HL-60 (cell line): ENCODE data around the gene RIMKLA.

ENCODE experiments used
- DNase-seq, 2 experiments: peaks; one replicate each; pipeline ENCODE4 v3.0.0-alpha.2; 2010 to 2020; ENCODE audit warnings: low read depth in 1 of 2, low spot score in 1 of 2
- H3K27ac ChIP-seq: fragments of 250-450 bp; sonication (Bioruptor Pico); replicated peaks from 2 replicates; pipeline ENCODE4 v1.5.1; 2020; ENCODE audit warnings: mild to moderate bottlenecking, moderate library complexity
- H3K27me3 ChIP-seq: fragments of 250-450 bp; sonication (Bioruptor Pico); 2 replicates; pipeline ENCODE4 v1.5.1; 2021; ENCODE audit warnings: mild to moderate bottlenecking, moderate library complexity; ENCODE audit not compliant: insufficient read depth, poor library complexity, severe bottlenecking
- H3K4me3 ChIP-seq: replicated peaks from 2 replicates; pipeline ENCODE4 v1.5.1; 2011; ENCODE audit warnings: mild to moderate bottlenecking, control low read depth, low read length; ENCODE audit not compliant: insufficient read depth
- GABPA ChIP-seq: IDR thresholded peaks from 2 replicates; pipeline ENCODE4 v1.6.1; 2012; ENCODE audit warnings: low read depth
- POLR2AphosphoS5 ChIP-seq: IDR thresholded peaks from 2 replicates; pipeline ENCODE4 v1.6.1; 2012; ENCODE audit warnings: low read depth
- SPI1 ChIP-seq: IDR thresholded peaks from 2 replicates; pipeline ENCODE4 v1.6.1; 2012; ENCODE audit warnings: low read depth, mild to moderate bottlenecking, borderline replicate concordance
- TF ChIP-seq, protein P1 (sequence below): IDR thresholded peaks from one replicate; pipeline ENCODE4 v1.5.1; 2011; ENCODE audit warnings: low read length, control low read depth, inconsistent platforms; ENCODE audit not compliant: insufficient read depth
- TF ChIP-seq, protein P2 (sequence below): IDR thresholded peaks from 2 replicates; pipeline ENCODE4 v1.6.1; 2012; ENCODE audit warnings: low read depth; ENCODE audit not compliant: insufficient replicate concordance

RIMKLA gene

DNA sequence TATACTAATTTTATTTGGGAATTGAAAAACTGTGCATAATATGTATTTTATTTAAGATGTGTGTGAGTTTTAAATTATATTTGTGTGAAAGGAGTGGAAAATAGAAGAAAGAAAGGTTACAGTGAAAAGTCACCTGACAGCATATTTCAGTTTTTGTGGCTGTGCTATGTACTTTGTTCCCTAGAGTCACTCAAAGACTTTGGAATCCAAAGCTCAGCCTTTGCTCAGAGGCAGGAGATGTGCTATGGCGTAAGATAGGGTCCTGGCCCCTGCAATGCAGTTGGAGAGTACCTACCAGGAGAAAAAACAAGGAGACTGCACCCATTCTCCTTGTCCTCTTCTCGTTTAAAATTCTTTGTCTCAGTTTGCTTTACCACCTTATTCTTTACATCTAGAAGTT lies 85.4 kb downstream of the RIMKLA start:
- TF ChIP-seq, protein P1, sequence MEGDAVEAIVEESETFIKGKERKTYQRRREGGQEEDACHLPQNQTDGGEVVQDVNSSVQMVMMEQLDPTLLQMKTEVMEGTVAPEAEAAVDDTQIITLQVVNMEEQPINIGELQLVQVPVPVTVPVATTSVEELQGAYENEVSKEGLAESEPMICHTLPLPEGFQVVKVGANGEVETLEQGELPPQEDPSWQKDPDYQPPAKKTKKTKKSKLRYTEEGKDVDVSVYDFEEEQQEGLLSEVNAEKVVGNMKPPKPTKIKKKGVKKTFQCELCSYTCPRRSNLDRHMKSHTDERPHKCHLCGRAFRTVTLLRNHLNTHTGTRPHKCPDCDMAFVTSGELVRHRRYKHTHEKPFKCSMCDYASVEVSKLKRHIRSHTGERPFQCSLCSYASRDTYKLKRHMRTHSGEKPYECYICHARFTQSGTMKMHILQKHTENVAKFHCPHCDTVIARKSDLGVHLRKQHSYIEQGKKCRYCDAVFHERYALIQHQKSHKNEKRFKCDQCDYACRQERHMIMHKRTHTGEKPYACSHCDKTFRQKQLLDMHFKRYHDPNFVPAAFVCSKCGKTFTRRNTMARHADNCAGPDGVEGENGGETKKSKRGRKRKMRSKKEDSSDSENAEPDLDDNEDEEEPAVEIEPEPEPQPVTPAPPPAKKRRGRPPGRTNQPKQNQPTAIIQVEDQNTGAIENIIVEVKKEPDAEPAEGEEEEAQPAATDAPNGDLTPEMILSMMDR: no peak
- no peak for TF ChIP-seq POLR2AphosphoS5
- TF ChIP-seq GABPA: no peak
- TF ChIP-seq, protein P2, sequence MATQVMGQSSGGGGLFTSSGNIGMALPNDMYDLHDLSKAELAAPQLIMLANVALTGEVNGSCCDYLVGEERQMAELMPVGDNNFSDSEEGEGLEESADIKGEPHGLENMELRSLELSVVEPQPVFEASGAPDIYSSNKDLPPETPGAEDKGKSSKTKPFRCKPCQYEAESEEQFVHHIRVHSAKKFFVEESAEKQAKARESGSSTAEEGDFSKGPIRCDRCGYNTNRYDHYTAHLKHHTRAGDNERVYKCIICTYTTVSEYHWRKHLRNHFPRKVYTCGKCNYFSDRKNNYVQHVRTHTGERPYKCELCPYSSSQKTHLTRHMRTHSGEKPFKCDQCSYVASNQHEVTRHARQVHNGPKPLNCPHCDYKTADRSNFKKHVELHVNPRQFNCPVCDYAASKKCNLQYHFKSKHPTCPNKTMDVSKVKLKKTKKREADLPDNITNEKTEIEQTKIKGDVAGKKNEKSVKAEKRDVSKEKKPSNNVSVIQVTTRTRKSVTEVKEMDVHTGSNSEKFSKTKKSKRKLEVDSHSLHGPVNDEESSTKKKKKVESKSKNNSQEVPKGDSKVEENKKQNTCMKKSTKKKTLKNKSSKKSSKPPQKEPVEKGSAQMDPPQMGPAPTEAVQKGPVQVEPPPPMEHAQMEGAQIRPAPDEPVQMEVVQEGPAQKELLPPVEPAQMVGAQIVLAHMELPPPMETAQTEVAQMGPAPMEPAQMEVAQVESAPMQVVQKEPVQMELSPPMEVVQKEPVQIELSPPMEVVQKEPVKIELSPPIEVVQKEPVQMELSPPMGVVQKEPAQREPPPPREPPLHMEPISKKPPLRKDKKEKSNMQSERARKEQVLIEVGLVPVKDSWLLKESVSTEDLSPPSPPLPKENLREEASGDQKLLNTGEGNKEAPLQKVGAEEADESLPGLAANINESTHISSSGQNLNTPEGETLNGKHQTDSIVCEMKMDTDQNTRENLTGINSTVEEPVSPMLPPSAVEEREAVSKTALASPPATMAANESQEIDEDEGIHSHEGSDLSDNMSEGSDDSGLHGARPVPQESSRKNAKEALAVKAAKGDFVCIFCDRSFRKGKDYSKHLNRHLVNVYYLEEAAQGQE: no peak
- no peak for TF ChIP-seq SPI1
- DNase-seq: no peak
- Histone ChIP-seq H3K4me3 (no peak overlapping the region), H3K27ac (no peak overlapping the region), H3K27me3 (no peaks in the 10 kb centered on the region)

DNA sequence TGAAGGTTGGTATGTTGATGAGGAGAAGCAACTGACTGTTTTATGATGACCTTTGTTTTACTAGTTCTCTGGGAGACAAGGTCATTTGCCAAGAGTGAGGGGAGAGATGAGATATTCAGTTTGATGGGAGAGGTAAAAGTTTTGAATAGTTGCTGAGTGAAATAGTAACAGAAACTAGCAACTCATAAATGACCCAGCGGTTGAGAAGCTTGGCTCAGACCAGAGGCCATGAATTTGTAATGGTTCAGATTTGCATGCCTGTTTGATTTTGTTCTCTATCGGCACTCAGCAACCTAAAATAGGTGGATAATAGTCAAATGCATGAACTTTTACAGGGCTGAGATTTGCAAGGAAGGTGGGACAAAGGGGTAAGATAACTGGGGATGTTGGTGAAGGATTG lies 89.1 kb downstream of the RIMKLA start:
- H3K27me3 ChIP-seq: no peaks in the 10 kb centered on the region
- H3K4me3 ChIP-seq: no peak overlapping the region
- no peak for DNase-seq
- H3K27ac ChIP-seq: no peak overlapping the region
- TF ChIP-seq SPI1: no peak
- TF ChIP-seq GABPA: no peak
- TF ChIP-seq POLR2AphosphoS5: no peak
- TF ChIP-seq, protein P2: no peak
- TF ChIP-seq, protein P1: no peak
